HG03159 (cell line): ENCODE measurements around the gene ABCD1.

Experiments
- ATAC-seq: cut with Tn5 transposase; IDR thresholded peaks from one replicate; pipeline ENCODE4 v1.9.1; 2021; ENCODE audit warnings: mild to moderate bottlenecking, moderate library complexity; ENCODE audit not compliant: unreplicated experiment

The ABCD1 gene

DNA sequence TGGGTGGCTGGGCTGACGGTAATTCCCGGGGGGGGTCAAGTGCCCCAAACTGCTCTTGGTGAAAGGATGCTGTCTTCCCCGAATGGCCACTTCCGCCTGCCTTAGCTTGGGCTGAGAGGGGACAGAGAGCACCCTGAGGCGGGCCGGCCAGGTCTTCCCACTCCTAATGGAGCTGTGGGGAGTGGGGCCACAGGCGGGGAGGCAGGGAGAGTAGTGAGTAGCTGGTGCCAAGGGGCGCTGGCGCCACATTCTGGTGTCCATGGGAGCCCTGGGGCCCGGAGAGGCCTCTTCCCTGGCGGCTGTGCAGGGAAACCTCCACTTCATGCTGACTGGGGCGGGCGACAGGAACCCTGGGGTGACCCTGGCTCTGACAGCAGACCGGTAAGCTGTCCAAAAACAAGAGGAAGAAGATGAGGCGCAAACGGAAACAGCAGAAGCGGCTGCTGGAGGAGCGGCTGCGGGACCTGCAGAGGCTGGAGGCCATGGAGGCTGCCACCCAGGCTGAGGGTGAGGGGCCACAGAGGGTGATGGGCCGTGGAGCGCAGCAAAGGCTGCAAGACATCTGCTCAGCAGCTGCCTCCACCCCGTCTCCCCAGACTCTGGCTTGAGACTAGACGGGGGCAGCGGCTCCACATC is 58.8 kb downstream of the ABCD1 start:
- ATAC-seq = no peak

- ATAC-seq = no peak
Observed at GRCh38 chrX:153784325-153784967, 59.8 kb downstream of the ABCD1 start.

GRCh38 chrX:153786669-153787068 is 62.0 kb downstream of the ABCD1 start:
- no peak for ATAC-seq

DNA sequence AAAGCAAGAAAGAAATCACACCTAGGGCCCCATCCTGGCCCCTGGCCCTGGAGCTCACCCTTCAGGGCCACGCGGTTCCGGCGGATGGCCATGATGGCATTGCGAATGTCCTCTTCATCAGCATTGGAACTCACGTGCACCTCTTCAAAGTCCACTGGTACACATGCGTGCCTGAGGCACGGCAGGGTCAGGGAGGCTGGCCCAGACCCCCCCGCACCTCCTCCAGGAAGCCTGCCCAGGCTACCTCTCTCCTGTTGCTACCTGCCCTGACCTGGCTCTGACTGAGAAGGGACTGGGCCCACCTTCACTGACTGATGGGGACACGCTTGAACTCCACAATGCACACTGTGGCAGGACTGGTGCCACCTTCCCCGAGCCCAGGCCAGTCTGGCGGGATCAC is 65.0 kb downstream of the ABCD1 start:
- no peak for ATAC-seq

DNA sequence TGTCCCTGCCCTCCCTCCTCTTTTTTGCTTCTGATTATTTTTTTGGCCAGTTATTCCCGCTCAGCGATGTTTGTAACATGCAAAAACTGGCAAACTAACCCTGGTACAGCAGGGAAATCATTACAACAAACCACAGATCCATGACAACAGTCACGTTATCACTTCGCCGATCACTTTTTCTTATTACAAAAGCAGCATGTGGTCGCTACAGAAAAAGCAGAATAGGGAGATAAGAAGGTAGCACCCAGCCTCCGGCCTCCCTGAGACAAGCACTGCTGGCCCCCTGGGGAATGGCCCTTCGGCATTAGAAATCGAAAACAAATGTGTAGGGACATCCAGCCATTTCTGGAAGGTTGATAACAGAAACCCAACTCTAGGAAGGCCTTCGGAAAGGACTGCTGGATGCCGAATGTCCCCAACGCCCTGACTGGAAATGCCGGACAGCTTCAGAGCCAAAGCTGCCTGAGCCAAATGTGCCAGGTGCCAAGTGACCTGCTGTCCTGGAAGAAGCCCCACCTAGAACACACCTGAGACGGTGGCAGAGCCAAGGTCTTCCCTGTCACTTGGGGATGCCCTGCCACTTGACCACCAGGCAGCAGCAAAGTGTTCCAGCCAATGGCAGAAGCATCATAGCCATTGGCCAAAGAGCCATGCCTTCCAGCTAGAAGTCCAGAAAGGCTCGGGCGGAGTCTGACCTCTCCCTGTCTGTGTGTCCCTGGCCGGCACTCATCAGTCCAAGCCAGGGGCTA is 66.6 kb downstream of the ABCD1 start:
- no peak for ATAC-seq

DNA sequence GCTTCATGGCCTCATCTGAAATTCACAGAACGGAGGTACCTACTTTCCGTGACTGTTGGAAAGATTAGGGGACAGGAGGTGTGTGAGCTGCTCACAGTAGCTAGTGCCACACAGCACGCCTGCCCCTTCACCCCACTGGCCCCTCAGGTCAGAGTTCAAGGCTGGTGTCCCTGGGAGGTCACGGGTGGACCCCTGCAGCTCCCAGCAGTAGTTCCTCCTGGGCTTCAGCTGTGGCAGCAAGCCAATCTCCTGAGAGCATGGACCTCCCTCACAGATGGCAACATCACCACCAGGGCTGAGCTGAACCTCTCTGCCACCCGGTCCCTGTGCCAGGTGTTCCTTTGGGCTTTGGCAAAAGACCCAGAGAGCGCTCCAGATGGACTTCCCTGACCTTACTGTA is 67.7 kb downstream of the ABCD1 start:
- ATAC-seq = no peak

DNA sequence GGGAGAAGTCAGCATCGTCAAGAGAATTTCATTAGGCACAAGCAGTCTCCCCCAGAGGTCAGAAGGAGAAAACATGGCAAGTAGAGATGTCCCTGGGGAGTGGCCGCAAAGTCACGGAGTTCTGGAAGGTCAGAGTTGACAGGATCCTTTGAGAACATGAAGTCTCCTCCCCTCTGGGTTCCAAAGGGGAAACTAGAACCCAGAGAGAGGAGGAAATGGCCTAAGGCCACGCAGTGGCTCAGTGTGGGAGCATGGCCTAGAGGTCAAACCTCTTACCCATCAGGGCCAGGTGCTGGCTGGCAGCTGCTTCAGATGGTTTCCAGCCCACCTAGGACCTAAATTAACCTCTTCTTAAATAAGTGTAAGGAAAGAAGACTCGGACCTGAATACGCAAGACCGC is 68.6 kb downstream of the ABCD1 start:
- no peak for ATAC-seq
